RWPE2 (cell line): Measurements from ENCODE around the gene KLHL4.

Source experiments
- ATAC-seq: fragments of 200-7000 bp; cut with Tn5 transposase; 3 replicates; pipeline ENCODE4 v1.9.1; 2021; ENCODE audit warnings: low read depth
- DNase-seq: peaks from one replicate; pipeline ENCODE4 v3.0.0-alpha.2; 2020; ENCODE audit warnings: low spot score
- H3K27ac ChIP-seq: fragments of 450-650 bp; 2 replicates; pipeline ENCODE4 v1.5.1; 2017; ENCODE audit warnings: mild to moderate bottlenecking; ENCODE audit not compliant: poor library complexity, severe bottlenecking
- H3K27me3 ChIP-seq: fragments of 250-450 bp; sonication (Bioruptor Pico); 2 replicates; pipeline ENCODE4 v1.5.1; 2021; ENCODE audit warnings: mild to moderate bottlenecking, moderate library complexity; ENCODE audit not compliant: insufficient read depth, poor library complexity, severe bottlenecking
- H3K36me3 ChIP-seq: fragments of 250-450 bp; sonication (Bioruptor Pico); 2 replicates; pipeline ENCODE4 v1.5.1; 2020; ENCODE audit warnings: low read depth, mild to moderate bottlenecking, moderate library complexity
- H3K4me1 ChIP-seq: fragments of 250-450 bp; sonication (Bioruptor Pico); 2 replicates; pipeline ENCODE4 v1.5.1; 2021; ENCODE audit warnings: mild to moderate bottlenecking, moderate library complexity; ENCODE audit not compliant: insufficient read depth, poor library complexity, severe bottlenecking
- H3K4me3 ChIP-seq: fragments of 250-450 bp; sonication (Bioruptor Pico); 2 replicates; pipeline ENCODE4 v1.5.1; 2021; ENCODE audit warnings: mild to moderate bottlenecking, moderate library complexity; ENCODE audit not compliant: severe bottlenecking
- H3K9me3 ChIP-seq: fragments of 250-450 bp; sonication (Bioruptor Pico); 2 replicates; pipeline ENCODE4 v1.5.1; 2021; ENCODE audit warnings: mild to moderate bottlenecking, moderate library complexity; ENCODE audit not compliant: severe bottlenecking
- CTCF ChIP-seq: fragments of 450-650 bp; IDR thresholded peaks from one replicate; pipeline ENCODE4 v1.5.1; 2017; ENCODE audit warnings: mild to moderate bottlenecking, moderate library complexity; ENCODE audit not compliant: poor library complexity, severe bottlenecking

KLHL4 gene

GRCh38 chrX:87528487-87528886 is 10.9 kb downstream of the KLHL4 start:
- ATAC-seq (no peak), DNase-seq (no peak)
- no peaks in the 10 kb centered on the region for H3K27me3 ChIP-seq
- TF ChIP-seq CTCF: no peak
- H3K4me3 ChIP-seq: no peak overlapping the region
- no peaks in the 10 kb centered on the region for H3K36me3 ChIP-seq
- no peak overlapping the region for H3K27ac ChIP-seq
- no peaks in the 10 kb centered on the region for H3K9me3 ChIP-seq
- H3K4me1 ChIP-seq: peaks cover 9% of the 10 kb centered on the region

- Histone ChIP-seq H3K4me3 (no peak overlapping the region), H3K9me3 (no peaks in the 10 kb centered on the region), H3K27me3 (no peaks in the 10 kb centered on the region), H3K27ac (no peak overlapping the region), H3K36me3 (no peaks in the 10 kb centered on the region), H3K4me1 (no peaks in the 10 kb centered on the region)
- DNase-seq (no peak), ATAC-seq (no peak)
- TF ChIP-seq CTCF: no peak
These were observed 54.4 kb downstream of the KLHL4 start for GRCh38 chrX:87571964-87572363.

GRCh38 chrX:87572901-87573300 is 55.3 kb downstream of the KLHL4 start:
- ATAC-seq: no peak
- no peak overlapping the region for H3K4me3 ChIP-seq

GRCh38 chrX:87578978-87579377 is 61.4 kb downstream of the KLHL4 start:
- Histone ChIP-seq H3K27ac (no peak overlapping the region), H3K4me3 (no peak overlapping the region), H3K4me1 (no peaks in the 10 kb centered on the region), H3K27me3 (no peaks in the 10 kb centered on the region), H3K36me3 (no peaks in the 10 kb centered on the region), H3K9me3 (no peaks in the 10 kb centered on the region)
- ATAC-seq (no peak), DNase-seq (no peak)
- TF ChIP-seq CTCF: no peak

More at GRCh38 chrX:87572901-87573300, 55.3 kb downstream of the KLHL4 start:
- Histone ChIP-seq H3K27ac (no peak overlapping the region), H3K36me3 (no peaks in the 10 kb centered on the region), H3K27me3 (no peaks in the 10 kb centered on the region), H3K9me3 (no peaks in the 10 kb centered on the region), H3K4me1 (no peaks in the 10 kb centered on the region)
- no peak for TF ChIP-seq CTCF
- no peak for DNase-seq

GRCh38 chrX:87580862-87581261 is 63.3 kb downstream of the KLHL4 start:
- ATAC-seq (no peak), DNase-seq (no peak)
- Histone ChIP-seq H3K27me3 (no peaks in the 10 kb centered on the region), H3K4me1 (no peaks in the 10 kb centered on the region), H3K27ac (no peak overlapping the region), H3K4me3 (no peak overlapping the region), H3K36me3 (no peaks in the 10 kb centered on the region), H3K9me3 (no peaks in the 10 kb centered on the region)
- no peak for TF ChIP-seq CTCF
